Astrocyte (in vitro differentiated cells and primary cell): ENCODE measurements around the gene PPP2R2C. TPM values are rescaled to one million over a fixed set of nuclear protein-coding genes. Genes with fewer than 3 reads are reported as not detected.

ENCODE experiments used
- DNase-seq: peaks from one replicate; pipeline ENCODE4 v3.0.0-alpha.2; 2010; ENCODE audit warnings: low read depth
- FAIRE-seq: peaks from 2 replicates; lab custom pipeline; 2011; peaks lifted over from hg19 to GRCh38; lab: Jason Lieb, UNC
- H2AFZ ChIP-seq: 2 replicates; pipeline ENCODE4 v1.6.0; 2012; ENCODE audit warnings: low read depth, low read length, inconsistent platforms
- H3K27ac ChIP-seq: 2 replicates; pipeline ENCODE4 v1.5.1; 2011; ENCODE audit warnings: low read depth, low read length, inconsistent platforms
- H3K27me3 ChIP-seq: 2 replicates; pipeline ENCODE4 v1.6.0; 2011; ENCODE audit warnings: low read length, inconsistent platforms; ENCODE audit not compliant: insufficient read depth
- H3K36me3 ChIP-seq: 2 replicates; pipeline ENCODE4 v1.5.1; 2011; ENCODE audit warnings: low read length, inconsistent platforms; ENCODE audit not compliant: insufficient read depth
- H3K4me1 ChIP-seq: 2 replicates; pipeline ENCODE4 v1.5.1; 2011; ENCODE audit warnings: low read length, inconsistent platforms; ENCODE audit not compliant: insufficient read depth
- H3K4me2 ChIP-seq: 2 replicates; pipeline ENCODE4 v1.6.0; 2012; ENCODE audit warnings: low read length, inconsistent platforms
- H3K4me3 ChIP-seq: 2 replicates; pipeline ENCODE4 v1.5.1; 2011; ENCODE audit warnings: low read depth, mild to moderate bottlenecking, low read length, inconsistent platforms; ENCODE audit not compliant: insufficient read depth
- H3K79me2 ChIP-seq: 2 replicates; pipeline ENCODE4 v1.6.0; 2012; ENCODE audit warnings: mild to moderate bottlenecking, low read length, inconsistent platforms; ENCODE audit not compliant: insufficient read depth
- H3K9ac ChIP-seq: 2 replicates; pipeline ENCODE4 v1.6.0; 2012; ENCODE audit warnings: mild to moderate bottlenecking, low read length, inconsistent platforms
- H3K9me3 ChIP-seq: 2 replicates; pipeline ENCODE4 v1.5.1; 2012; ENCODE audit warnings: low read depth, mild to moderate bottlenecking, low read length, inconsistent platforms; ENCODE audit not compliant: insufficient read depth
- H4K20me1 ChIP-seq: 2 replicates; pipeline ENCODE4 v1.6.0; 2012; ENCODE audit warnings: low read length, inconsistent platforms; ENCODE audit not compliant: insufficient read depth
- H3K27ac Mint-ChIP-seq: one replicate; pipeline ENCODE4 v1.8.0; 2021; ENCODE audit warnings: mild to moderate bottlenecking, mixed read lengths; ENCODE audit not compliant: unreplicated experiment
- H3K27me3 Mint-ChIP-seq: one replicate; pipeline ENCODE4 v1.8.0; 2021; ENCODE audit warnings: low read depth, mixed read lengths; ENCODE audit not compliant: unreplicated experiment
- H3K36me3 Mint-ChIP-seq: one replicate; pipeline ENCODE4 v1.8.0; 2021; ENCODE audit warnings: low read depth, mixed read lengths; ENCODE audit not compliant: unreplicated experiment
- H3K4me1 Mint-ChIP-seq: one replicate; pipeline ENCODE4 v1.8.0; 2021; ENCODE audit warnings: low read depth, mixed read lengths; ENCODE audit not compliant: unreplicated experiment
- H3K4me3 Mint-ChIP-seq: one replicate; pipeline ENCODE4 v1.8.0; 2021; ENCODE audit warnings: mild to moderate bottlenecking, moderate library complexity, mixed read lengths; ENCODE audit not compliant: unreplicated experiment
- H3K9me3 Mint-ChIP-seq: one replicate; pipeline ENCODE4 v1.8.0; 2021; ENCODE audit warnings: mild to moderate bottlenecking, mixed read lengths; ENCODE audit not compliant: unreplicated experiment
- EZH2 ChIP-seq: IDR thresholded peaks from 2 replicates; pipeline ENCODE4 v1.6.1; 2012; ENCODE audit warnings: mild to moderate bottlenecking, low read length, inconsistent platforms; ENCODE audit not compliant: insufficient read depth
- total RNA-seq: library from RNA; stranded (reverse); gene quantifications from 2 replicates; pipeline ENCODE4 v1.2.1, GENCODE V29; 2021
- TF ChIP-seq, protein P1 (sequence below): IDR thresholded peaks from 2 replicates; pipeline ENCODE4 v1.5.1; 2011; ENCODE audit warnings: low read depth, mild to moderate bottlenecking, inconsistent platforms, low read length, moderate library complexity; ENCODE audit not compliant: insufficient read depth

The PPP2R2C gene
- total RNA-seq, 1 donor from 2014 or later = 1.1 TPM

DNA sequence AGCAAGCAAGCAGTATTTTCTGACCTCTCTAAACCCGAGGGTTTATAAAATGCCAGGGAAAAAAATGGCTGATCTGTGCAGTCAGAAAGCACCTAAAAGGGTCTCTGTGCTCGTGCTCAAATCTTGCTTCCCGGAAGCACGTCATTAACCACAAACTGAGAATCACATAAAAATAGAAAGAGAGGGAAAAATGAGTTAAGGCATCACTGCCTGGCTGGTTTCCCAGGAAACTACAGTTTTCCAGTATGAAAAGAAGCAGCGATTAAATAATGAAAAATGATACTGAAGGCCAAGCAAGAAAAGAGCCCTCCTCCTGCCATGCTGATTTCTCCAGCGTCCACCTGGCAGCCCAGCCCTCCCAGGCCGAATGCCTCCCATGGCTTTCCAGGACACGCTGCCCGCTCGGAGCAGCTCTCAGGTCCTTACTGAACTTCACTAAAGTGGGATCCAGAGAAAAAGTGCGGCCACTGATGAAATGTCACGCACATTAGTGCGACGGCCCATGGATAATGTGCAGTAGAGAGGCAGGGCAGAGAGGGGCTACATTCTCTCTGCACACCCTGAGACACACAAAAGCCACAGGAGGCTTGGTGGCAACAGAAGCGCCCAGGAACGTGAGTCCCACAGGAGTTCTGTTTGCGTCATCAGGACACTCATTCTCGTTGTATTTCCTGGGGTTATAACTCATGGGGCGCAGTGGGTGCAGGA lies 122.4 kb downstream of the PPP2R2C start:
- Mint-ChIP-seq H3K4me3 (no peak overlapping the region), H3K27ac (no peak overlapping the region), H3K27me3 (peaks cover 45% of the 10 kb centered on the region), H3K9me3 (peaks cover 10% of the 10 kb centered on the region), H3K4me1 (peaks cover 3% of the 10 kb centered on the region), H3K36me3 (peaks cover 3% of the 10 kb centered on the region)
- DNase-seq (peak; percentile 39), FAIRE-seq (no peak)
- H3K4me1 ChIP-seq = no peaks in the 10 kb centered on the region
- no peaks in the 10 kb centered on the region for H3K27me3 ChIP-seq
- no peaks in the 10 kb centered on the region for H4K20me1 ChIP-seq
- no peaks in the 10 kb centered on the region for H3K9me3 ChIP-seq
- no peak overlapping the region for H3K9ac ChIP-seq
- no peak overlapping the region for H3K4me2 ChIP-seq
- H3K36me3 ChIP-seq = no peaks in the 10 kb centered on the region
- TF ChIP-seq EZH2 = no peak
- TF ChIP-seq, protein P1, sequence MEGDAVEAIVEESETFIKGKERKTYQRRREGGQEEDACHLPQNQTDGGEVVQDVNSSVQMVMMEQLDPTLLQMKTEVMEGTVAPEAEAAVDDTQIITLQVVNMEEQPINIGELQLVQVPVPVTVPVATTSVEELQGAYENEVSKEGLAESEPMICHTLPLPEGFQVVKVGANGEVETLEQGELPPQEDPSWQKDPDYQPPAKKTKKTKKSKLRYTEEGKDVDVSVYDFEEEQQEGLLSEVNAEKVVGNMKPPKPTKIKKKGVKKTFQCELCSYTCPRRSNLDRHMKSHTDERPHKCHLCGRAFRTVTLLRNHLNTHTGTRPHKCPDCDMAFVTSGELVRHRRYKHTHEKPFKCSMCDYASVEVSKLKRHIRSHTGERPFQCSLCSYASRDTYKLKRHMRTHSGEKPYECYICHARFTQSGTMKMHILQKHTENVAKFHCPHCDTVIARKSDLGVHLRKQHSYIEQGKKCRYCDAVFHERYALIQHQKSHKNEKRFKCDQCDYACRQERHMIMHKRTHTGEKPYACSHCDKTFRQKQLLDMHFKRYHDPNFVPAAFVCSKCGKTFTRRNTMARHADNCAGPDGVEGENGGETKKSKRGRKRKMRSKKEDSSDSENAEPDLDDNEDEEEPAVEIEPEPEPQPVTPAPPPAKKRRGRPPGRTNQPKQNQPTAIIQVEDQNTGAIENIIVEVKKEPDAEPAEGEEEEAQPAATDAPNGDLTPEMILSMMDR = no peak
- H3K79me2 ChIP-seq = no peaks in the 10 kb centered on the region
- no peak overlapping the region for H3K27ac ChIP-seq
- no peak overlapping the region for H2AFZ ChIP-seq
- no peak overlapping the region for H3K4me3 ChIP-seq

DNA sequence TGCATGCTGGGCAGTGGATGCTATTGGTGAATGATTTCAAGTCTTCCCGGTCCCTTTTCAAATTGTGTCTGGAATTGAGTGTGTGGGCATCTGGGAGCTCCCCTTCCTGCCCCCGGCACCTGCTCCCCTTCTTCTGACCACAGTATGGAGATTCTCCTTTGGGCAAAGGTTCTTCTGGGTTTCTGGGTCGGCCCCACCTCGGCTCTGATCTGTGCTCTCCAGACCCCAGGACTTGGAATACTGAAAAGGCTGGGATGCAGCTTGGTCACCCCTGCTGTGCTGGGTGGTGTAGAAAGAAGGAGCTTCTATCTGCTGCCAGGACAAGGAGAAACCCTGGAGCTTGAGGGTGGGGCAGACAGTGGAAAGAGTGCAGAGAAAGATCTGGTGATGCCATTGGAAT lies 124.0 kb downstream of the PPP2R2C start:
- no peak overlapping the region for H3K4me3 Mint-ChIP-seq
- Histone ChIP-seq H3K4me1 (peaks cover 7% of the 10 kb centered on the region), H3K9me3 (no peaks in the 10 kb centered on the region), H3K4me3 (no peak overlapping the region), H3K9ac (no peak overlapping the region), H3K36me3 (no peaks in the 10 kb centered on the region), H3K27me3 (no peaks in the 10 kb centered on the region), H3K27ac (no peak overlapping the region), H4K20me1 (no peaks in the 10 kb centered on the region), H3K4me2 (no peak overlapping the region), H2AFZ (no peak overlapping the region), H3K79me2 (no peaks in the 10 kb centered on the region)
- H3K27ac Mint-ChIP-seq = no peak overlapping the region
- peaks cover 35% of the 10 kb centered on the region for H3K27me3 Mint-ChIP-seq
- peaks cover 3% of the 10 kb centered on the region for H3K4me1 Mint-ChIP-seq
- peaks cover 11% of the 10 kb centered on the region for H3K9me3 Mint-ChIP-seq
- no peak for TF ChIP-seq EZH2
- TF ChIP-seq, protein P1 = no peak
- FAIRE-seq (no peak), DNase-seq (no peak)
- H3K36me3 Mint-ChIP-seq = peaks cover 3% of the 10 kb centered on the region

DNA sequence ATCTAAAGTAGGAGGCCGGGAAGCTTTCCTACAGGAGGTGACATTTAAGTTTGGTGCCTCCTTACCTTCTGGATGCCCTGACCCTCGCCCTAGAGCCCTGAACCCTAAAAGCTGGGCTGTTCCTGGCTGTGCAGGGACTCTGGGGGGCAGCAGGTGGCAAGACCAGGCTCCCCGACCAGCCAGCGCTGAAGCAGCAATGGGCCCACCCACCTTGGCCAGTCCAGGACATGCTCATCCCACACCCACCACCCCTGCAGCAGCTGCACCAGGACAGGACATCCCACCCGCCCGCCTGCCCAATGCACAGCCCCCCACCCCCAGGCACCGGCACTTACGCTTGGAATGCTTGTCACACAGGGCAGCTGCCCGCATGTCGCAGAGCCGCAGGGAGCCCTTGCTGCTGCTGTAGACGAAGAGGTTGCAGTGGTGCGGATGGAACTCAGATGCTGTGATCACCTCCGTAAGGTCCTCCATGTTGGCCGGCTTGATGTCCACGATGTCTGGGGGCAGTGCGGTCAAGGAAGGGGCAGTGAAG lies 124.8 kb downstream of the PPP2R2C start:
- Histone ChIP-seq H2AFZ (no peak overlapping the region), H3K27me3 (no peaks in the 10 kb centered on the region), H3K27ac (no peak overlapping the region), H3K4me1 (peaks cover 7% of the 10 kb centered on the region), H3K36me3 (no peaks in the 10 kb centered on the region), H3K79me2 (no peaks in the 10 kb centered on the region), H3K9me3 (no peaks in the 10 kb centered on the region), H4K20me1 (no peaks in the 10 kb centered on the region), H3K4me2 (no peak overlapping the region), H3K4me3 (no peak overlapping the region), H3K9ac (no peak overlapping the region)
- Mint-ChIP-seq H3K27ac (no peak overlapping the region), H3K27me3 (peaks cover 32% of the 10 kb centered on the region), H3K36me3 (peaks cover 3% of the 10 kb centered on the region), H3K4me1 (peaks cover 3% of the 10 kb centered on the region), H3K9me3 (peaks cover 11% of the 10 kb centered on the region), H3K4me3 (no peak overlapping the region)
- TF ChIP-seq EZH2 = no peak
- TF ChIP-seq, protein P1 = no peak
- DNase-seq (no peak), FAIRE-seq (no peak)
